HG03045 (cell line): ENCODE data around the gene NEURL1.

Experiments used
- ATAC-seq: cut with Tn5 transposase; IDR thresholded peaks from one replicate; pipeline ENCODE4 v1.9.1; 2021; ENCODE audit warnings: mild to moderate bottlenecking, moderate library complexity; ENCODE audit not compliant: unreplicated experiment

Gene NEURL1

GRCh38 chr10:103493362-103493915 lies at the start of gene NEURL1:
TSS of gene NEURL1 (plus strand) at chr10:103493705. CDS start at chr10:103494388, 683 bp downstream.
- ATAC-seq: no peak

DNA sequence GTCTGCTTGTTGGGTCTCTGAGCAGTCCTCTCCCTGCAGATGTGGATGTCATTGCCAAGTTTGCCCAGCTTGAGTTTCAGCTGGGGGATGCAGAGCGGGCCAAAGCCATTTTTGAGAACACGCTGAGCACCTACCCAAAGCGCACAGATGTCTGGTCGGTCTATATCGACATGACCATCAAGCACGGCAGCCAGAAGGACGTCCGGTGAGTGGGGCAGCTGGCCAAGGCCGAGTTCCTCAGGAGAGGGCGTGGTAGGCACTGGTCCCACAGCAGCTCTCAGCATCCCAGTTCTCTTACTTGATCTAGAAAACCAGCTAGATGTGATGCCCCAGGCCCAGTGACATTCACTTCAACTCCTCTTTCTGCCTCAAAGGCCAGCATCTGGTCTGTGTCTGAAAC lies 49.0 kb upstream of the NEURL1 start:
- ATAC-seq: no peak

DNA sequence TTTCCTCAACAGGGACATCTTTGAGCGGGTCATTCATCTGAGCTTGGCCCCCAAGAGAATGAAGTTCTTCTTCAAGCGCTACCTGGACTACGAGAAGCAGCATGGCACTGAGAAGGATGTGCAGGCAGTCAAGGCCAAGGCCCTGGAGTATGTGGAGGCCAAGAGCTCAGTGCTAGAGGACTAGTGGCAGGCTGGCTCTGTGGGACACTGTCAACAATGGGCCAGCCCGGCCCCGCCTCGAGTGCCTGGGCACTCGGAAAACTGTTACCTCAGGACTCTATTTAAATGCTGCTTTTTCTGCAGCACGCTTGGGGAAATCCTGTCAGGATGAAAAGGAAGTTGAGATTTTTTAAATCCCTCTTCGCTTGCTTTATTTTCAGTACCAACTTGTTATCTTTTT lies 48.1 kb upstream of the NEURL1 start:
- ATAC-seq: no peak

- no peak for ATAC-seq
These were observed 47.5 kb upstream of the NEURL1 start for GRCh38 chr10:103445767-103446567.

DNA sequence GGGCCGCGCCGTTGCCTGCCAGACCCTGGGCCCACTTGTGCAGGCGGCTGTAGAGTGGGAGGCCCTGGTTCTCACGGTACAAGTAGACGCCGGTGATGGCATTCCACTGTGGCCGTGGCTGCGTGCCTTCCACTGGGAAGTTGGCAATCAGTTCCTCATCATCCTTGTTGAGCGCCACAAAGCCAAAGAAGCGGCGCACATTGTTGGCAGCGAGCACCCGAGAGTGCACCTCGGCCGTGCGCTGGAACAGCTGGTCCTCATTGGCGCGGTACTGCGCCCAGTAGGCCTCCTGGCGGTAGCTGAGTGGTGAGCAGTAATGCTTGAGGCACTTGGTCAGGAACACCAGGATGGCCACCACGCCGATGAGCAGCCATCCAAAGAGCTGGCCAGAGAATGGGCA lies 46.3 kb upstream of the NEURL1 start:
- no peak for ATAC-seq

GRCh38 chr10:103448746-103449145 lies 44.8 kb upstream of the NEURL1 start:
- no peak for ATAC-seq

GRCh38 chr10:103449208-103450144 lies 44.0 kb upstream of the NEURL1 start:
- ATAC-seq: no peak

DNA sequence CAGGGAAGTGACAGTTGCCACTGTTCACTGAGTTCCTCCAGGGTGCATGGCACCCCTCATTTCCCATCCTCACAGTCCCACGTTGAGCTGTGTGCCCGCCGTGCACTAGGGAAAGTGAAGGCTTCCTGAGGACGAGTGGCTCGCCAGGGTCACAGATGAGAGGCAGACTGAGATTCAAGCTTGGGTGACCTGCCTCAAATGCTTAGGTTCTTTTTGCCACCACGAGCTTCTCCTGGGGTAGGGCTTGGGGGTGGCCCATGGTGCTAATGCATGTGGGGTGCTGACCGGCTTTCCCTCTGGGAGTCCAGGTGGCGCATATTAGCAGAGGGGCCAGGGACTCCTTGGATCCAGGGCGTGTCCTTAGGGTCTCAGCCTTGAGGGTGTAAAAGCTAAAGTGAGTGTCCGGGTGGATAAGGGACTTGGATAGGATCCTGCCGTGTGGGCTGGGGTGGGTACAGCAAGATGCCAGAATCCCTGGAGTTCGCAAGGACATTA lies 43.3 kb upstream of the NEURL1 start:
- no peak for ATAC-seq

DNA sequence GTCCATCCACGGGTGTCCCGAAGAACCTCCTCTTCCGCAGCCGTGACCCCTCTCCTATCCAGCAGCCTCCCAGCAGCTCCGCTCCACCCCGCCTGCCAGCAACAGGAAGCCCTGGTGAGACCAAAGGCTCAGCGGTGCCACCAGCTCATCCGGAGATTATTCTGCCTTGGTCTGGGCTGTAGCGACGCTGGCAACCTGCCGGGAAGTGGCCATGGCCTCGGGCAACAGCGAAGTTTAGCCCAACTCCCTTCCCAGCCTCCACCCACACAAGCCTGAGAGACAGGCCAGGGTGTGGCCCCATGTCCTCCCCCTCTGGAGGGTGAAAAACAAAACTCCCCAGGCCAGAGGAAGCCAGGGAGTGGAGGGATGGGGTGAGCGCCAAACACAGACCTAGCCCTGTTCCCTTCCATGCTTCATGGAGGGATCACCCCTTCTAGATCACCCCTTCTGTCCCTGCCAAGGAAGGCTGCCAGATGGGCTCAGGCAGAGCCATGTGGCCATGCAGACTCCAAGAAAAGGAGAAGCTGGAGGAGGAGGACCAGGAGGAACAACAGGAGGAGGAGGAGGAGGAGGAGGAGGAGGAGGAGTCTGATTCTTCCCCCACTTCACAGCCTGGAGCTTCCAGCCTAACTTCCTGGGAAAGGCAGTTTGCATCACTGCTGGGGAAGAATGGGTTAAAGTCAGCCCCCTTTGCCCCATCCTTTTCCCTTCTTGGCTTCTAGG lies 42.3 kb upstream of the NEURL1 start:
- no peak for ATAC-seq

DNA sequence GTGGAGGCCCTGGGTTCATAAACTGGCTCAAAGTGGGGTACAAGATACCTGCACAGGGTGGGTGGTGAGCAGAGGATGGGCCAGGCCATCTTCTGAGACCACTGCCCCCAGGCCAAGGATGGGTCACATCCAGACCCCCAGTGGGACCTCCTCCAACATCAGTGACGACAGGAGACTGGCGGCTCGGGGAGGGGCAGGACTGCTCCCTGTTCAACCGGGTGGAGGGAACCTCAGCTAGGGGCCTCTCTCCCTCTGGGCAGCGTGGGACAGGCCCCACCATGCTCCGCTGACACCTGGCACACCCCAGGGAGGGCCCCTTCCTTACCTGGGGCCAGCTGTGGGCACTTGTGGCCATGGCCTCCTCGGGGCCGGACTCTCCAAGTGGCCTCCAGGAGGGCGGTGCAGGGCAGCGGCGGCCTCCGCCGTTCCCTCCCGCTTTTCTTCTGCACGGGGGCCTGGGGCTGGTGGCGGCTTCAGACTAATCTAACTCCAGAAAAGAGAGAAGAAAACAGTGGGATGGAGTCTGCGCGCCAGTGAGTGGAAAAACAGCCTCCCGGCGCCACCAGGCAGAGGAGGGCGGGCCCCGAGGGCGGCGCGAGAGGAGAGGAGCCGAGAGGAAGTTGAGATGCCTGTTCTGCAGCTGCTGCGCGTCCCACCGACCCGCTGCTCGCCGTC lies 41.5 kb upstream of the NEURL1 start, which contains the start of gene CALHM2:
CALHM2 (minus strand) TSS at position 540 of the 675 bp plus-strand sequence. CDS start 2,429 bp downstream, outside the sequence.
- ATAC-seq: peak; percentile 69

- no peak for ATAC-seq
These were observed 40.8 kb upstream of the NEURL1 start for GRCh38 chr10:103452506-103453230.

- ATAC-seq: no peak
These were observed 39.5 kb upstream of the NEURL1 start for GRCh38 chr10:103454026-103454425.

DNA sequence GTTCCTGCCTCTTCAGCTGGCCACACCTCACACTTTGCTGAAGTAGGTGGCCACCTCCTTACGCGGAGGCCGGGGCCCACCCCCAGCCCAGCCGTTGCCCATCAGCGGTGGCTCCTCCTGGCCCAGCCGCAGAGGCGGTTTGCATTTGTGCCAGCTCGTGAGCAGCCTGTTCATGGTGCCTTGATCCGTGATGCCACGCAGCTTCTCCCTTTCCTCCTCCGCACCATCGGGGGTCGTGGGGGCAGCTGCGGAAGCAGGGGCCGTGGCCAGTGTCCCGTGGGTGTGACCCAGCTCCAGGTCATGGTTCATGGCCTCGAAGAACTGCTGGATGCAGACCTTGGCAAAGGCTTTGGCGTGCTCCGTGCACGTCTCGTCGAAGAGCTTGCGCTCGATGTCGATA lies 38.3 kb upstream of the NEURL1 start:
- ATAC-seq: no peak

DNA sequence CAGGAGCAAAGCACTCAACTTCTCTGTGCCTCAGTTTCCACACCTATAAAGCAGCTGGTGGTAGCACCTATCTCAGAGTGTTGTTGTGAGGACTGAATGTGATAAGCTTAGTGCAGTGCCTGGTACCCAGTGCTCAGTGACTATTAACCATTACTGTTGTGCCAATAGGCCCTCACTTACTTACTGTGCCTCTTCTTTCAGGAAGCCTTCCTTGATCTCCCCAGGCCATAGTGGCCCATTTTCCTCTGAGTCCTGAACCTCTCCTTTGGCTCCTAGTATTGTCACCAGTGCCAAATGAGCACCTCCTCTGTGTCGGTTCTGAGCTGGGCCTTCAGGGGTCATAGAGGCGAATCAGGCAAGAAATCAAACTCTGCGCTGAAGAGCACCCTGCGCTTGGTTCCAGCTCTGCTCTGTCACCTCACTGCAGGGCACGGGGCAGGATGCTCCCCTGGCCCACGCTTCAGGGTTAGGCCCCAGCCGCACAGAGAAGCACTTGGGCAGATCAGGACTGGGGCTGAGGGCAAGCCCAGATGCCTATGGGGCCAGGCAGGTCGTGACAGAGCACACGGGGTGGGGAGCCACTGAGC lies 37.3 kb upstream of the NEURL1 start:
- no peak for ATAC-seq

GRCh38 chr10:103457176-103457712 lies 36.3 kb upstream of the NEURL1 start:
- no peak for ATAC-seq

DNA sequence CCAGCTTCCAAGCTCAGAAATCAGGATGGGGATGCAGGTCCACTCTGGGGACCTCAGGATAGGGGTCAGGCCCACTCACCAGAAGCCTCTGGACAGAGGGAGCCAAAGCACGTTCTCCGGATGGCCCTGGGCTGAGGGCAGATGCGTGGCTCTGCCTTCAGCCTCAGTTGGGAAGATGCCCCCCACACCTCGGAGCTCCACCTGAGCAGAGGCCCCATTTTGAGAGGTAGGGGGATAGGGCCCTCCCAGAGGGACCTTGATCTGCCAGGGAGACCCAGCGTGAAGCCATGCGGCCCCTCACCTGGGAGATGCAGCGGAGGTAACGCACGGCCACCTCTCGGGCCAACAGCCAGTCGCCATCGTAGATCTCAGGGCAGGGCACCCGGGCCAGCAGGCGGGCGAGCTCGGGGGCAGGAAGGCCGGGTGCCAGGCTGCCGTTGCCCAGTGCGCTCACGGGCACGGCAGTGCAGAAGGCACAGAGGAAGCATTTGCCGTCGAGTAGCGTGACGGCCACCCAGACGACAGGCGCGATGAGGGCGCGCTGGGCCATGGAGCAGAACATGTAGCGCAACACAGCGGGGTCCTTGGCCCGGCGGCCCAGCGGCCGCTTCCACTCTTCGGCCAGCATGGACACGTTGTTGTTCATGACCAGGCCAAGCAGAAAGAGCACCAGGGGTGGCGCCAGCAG lies 35.5 kb upstream of the NEURL1 start:
- no peak for ATAC-seq

DNA sequence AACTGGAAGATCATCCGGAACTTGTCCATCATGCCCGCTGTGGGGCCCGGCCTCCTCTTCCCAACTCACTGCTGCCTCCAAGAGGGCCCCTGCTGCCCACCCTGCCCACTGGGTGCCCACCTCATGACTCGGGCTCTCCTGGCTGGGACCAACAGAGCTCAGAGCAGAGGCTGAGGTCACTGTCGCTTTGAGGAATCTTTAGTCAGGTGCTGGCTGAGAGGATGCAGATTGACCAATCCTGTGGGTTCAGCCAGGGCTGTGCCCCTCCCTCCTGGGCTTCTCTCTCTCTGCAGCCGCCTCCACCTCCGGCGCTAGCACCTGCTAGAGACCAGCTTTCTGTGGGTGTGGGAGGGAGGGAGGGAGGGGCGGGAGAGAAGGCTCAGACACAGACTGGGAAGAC lies 34.8 kb upstream of the NEURL1 start, which contains the start of gene CALHM1:
CALHM1 (minus strand) TSS at position 181 of the 400 bp plus-strand sequence; CDS start at position 32, 149 bp downstream.
- ATAC-seq: peak; percentile 67

- ATAC-seq: no peak
These were observed 33.9 kb upstream of the NEURL1 start for GRCh38 chr10:103459615-103460014.
